ENCODE measurements around the gene GARNL3.

GARNL3 gene

GRCh38 chr9:127426756-127427155 is 162.2 kb downstream of the GARNL3 start:
- TF ChIP-seq SPI1 (IDR thresholded peaks at IDR 0.05; ENCODE audit: low read depth, low read length) (no peak), POLR2A (IDR thresholded peaks at IDR 0.05; ENCODE audit: low read depth, low read length) (no peak), POU2F2 (IDR thresholded peaks at IDR 0.05; ENCODE audit: low read depth, low read length) (no peak), TAF1 (IDR thresholded peaks at IDR 0.05; ENCODE audit: low read depth, low read length) (no peak), POLR2AphosphoS5 (IDR thresholded peaks at IDR 0.05; ENCODE audit: low read depth, low read length) (no peak), PAX5 (IDR thresholded peaks at IDR 0.05; ENCODE audit: insufficient read depth, low read length, severe bottlenecking) (no peak)
- no peak for FAIRE-seq
- no peak for DNase-seq (ENCODE audit: insufficient read length, low spot score)

DNA sequence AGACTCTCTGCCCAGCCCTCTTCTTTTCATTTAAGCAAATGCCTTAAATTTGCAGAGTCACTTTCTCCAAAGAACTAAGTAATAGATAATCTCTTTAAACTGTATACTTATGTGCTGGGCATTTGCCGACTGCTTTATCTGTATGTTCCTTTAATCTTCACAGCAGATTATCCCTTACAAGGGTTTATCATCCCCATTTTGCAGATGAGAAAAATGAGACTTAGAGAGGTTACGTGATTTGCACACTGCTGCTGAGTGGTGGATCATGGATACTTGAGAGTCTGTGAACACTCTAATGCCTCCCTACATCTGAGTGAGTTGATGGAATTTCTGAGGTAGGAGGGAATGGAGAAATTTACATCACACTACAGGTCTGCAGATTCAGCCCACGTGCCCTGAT is 163.8 kb downstream of the GARNL3 start:
- DNase-seq (ENCODE audit: insufficient read length, low spot score) (no peak), FAIRE-seq (no peak)
- TF ChIP-seq PAX5 (IDR thresholded peaks at IDR 0.05; ENCODE audit: insufficient read depth, low read length, severe bottlenecking) (no peak), SPI1 (IDR thresholded peaks at IDR 0.05; ENCODE audit: low read depth, low read length) (no peak), TAF1 (IDR thresholded peaks at IDR 0.05; ENCODE audit: low read depth, low read length) (no peak), POLR2A (IDR thresholded peaks at IDR 0.05; ENCODE audit: low read depth, low read length) (no peak)

DNA sequence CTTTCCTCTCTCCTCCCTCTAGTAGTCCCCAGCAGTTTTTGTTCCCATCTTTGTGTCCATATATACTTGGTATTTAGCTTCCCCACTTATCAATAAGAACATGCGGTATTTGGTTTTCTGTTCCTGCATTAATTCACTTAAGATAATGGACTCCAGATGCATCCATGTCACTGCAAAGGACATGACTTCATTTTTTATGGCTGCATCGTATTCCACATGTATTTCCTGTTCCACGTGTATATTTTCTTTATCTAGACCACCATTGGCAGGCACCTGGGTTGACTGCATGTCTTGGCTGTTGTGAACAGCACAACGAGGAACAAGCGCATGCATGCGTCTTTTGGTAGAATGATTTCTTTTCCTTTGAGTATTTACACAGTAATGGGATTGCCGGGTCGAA is 165.8 kb downstream of the GARNL3 start:
- no peak for TF ChIP-seq PAX5 (IDR thresholded peaks at IDR 0.05; ENCODE audit: insufficient read depth, low read length, severe bottlenecking)
- TF ChIP-seq TAF1 (IDR thresholded peaks at IDR 0.05; ENCODE audit: low read depth, low read length), result no peak
- TF ChIP-seq POLR2AphosphoS5 (IDR thresholded peaks at IDR 0.05; ENCODE audit: low read depth, low read length), result no peak
- no peak for TF ChIP-seq POU2F2 (IDR thresholded peaks at IDR 0.05; ENCODE audit: low read depth, low read length)
- TF ChIP-seq POLR2A (IDR thresholded peaks at IDR 0.05; ENCODE audit: low read depth, low read length), result no peak
- no peak for TF ChIP-seq SPI1 (IDR thresholded peaks at IDR 0.05; ENCODE audit: low read depth, low read length)
- FAIRE-seq (no peak), DNase-seq (ENCODE audit: insufficient read length, low spot score) (no peak)

DNA sequence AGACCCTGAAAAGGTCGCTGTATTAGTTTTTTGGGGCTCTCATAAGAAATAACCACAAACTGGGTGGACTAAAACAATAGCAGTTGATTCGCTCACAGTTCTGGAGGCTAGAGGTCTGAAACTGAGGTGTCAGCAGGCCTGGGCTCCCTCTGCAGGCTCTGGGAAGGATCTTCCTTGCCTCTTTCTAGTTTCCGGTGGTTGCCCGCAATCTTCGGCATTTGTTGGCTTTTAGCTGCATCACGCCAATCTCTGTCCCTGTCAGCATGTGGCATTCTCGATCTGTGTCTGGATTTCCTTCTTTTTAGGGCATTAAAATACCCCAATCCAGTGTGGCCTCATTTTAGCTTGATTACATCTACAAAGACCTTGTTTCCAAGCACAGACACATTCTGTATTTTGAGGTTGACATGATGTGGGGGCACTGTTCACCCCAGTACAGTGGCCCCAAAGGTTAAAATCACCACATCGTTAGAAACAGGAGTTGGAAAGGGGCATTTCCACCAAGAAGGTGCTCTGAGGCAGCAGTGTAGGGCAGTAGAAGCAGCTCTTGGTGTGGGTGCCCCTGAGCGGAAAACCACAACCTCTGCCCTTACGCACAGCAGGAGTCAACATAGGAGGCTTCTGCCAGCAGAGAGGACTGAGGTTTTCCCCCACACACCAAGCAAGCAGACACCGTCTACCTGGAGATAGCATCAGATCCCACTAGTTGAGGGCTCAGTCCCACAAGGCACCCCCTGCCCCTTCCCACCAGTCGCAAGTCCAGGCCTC is 173.1 kb downstream of the GARNL3 start:
- TF ChIP-seq POLR2A (IDR thresholded peaks at IDR 0.05; ENCODE audit: low read depth, low read length) (no peak), POLR2AphosphoS5 (IDR thresholded peaks at IDR 0.05; ENCODE audit: low read depth, low read length) (no peak), POU2F2 (IDR thresholded peaks at IDR 0.05; ENCODE audit: low read depth, low read length) (no peak), TAF1 (IDR thresholded peaks at IDR 0.05; ENCODE audit: low read depth, low read length) (no peak), SPI1 (IDR thresholded peaks at IDR 0.05; ENCODE audit: low read depth, low read length) (no peak), PAX5 (IDR thresholded peaks at IDR 0.05; ENCODE audit: insufficient read depth, low read length, severe bottlenecking) (no peak)
- DNase-seq (ENCODE audit: insufficient read length, low spot score) (no peak), FAIRE-seq (no peak)

- DNase-seq (ENCODE audit: insufficient read length, low spot score) (no peak), FAIRE-seq (no peak)
- TF ChIP-seq POU2F2 (IDR thresholded peaks at IDR 0.05; ENCODE audit: low read depth, low read length), result no peak
- TF ChIP-seq TAF1 (IDR thresholded peaks at IDR 0.05; ENCODE audit: low read depth, low read length), result no peak
- TF ChIP-seq POLR2AphosphoS5 (IDR thresholded peaks at IDR 0.05; ENCODE audit: low read depth, low read length), result no peak
- TF ChIP-seq SPI1 (IDR thresholded peaks at IDR 0.05; ENCODE audit: low read depth, low read length), result no peak
- TF ChIP-seq POLR2A (IDR thresholded peaks at IDR 0.05; ENCODE audit: low read depth, low read length), result no peak
- TF ChIP-seq PAX5 (IDR thresholded peaks at IDR 0.05; ENCODE audit: insufficient read depth, low read length, severe bottlenecking), result no peak
Measured at GRCh38 chr9:127438394-127438793, 173.8 kb downstream of the GARNL3 start.

Data from GM12891 (cell line).